Stimulated activated CD8-positive, alpha-beta memory T cell treated with anti-CD3 and anti-CD28 coated beads, Interleukin-4, amount 100 ng/mL, for 1 hour (primary cell): ENCODE measurements around the gene PDE4D.
"Not testable (repeated sequence)": the region's sequence is repeated elsewhere in the genome, so short reads cannot be mapped to it uniquely, and the experiment has no call there.

Experiments used
- DNase-seq, 2 donors: peaks; one replicate each; pipeline ENCODE4 v3.0.0-alpha.2; 2020; ENCODE audit warnings: low read depth in 2 of 2, low spot score in 1 of 2

The PDE4D gene

DNA sequence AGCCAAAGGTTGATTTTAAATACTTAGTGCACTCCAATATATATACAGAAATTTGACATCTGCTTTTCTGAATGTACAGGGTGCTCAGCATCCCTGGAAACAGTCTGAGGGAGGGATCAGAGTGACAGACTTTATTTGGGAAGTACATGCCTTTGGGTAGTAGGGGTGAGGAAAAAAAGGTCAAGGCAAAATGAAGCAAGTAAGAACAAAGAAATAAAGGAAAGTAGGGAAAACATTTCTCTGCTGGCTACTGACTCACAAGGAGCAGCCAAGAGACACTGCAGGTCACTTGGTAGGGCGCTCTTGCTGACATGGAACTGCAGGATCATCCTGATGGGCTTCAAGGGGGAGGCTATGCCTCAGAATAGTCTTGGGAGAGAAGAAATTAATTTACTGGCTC, 929.7 kb downstream of the PDE4D start:
- DNase-seq = no peak

DNA sequence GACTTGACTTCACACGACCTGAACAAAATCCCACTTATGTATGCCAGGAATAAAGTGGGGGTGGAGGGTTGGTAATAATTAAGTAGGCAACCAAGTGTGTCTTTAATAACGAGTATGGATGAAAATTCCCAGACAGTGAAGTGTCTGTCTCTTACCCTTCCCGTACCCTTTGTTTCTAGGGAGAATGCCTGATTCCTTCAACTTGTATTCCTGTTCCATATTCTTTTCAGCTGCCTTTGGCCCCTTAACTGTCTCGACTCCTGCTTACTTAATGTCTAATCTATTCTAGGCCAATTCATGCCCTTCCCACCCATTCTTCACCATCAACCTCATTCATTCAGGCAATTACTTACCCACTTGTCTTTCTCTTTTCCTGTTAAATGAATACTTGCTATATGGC, 930.2 kb downstream of the PDE4D start:
- DNase-seq = no peak

DNA sequence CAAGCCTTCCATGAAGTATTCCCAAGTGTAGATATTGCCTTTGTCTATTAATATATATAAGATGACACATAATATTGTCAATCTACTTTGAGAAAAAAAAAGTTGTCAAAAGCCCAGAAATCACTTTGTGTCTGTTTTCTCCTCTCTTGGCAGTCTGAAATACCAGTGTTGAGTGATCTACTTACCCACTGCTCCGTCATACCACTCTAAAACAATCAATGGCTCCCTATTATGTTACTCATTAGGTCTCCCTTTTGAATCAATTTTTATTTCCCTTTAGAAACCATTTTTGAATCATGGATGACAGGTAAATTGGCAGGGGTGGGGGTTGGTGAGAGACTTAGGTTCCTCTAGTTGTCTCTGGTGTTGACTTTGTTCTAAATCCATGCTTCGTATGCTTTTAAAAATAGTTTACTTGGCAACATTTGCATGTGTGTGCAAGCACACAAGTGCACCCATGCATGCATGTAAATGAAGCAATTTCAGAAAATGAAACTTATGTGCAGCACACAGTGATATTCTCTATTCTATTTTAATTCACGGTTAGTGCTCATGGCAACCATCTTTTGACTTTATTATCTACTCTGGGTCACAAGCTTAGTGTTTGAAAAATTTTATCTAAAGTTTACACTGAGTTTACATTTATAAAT, 931.8 kb downstream of the PDE4D start:
- DNase-seq = no peak

DNA sequence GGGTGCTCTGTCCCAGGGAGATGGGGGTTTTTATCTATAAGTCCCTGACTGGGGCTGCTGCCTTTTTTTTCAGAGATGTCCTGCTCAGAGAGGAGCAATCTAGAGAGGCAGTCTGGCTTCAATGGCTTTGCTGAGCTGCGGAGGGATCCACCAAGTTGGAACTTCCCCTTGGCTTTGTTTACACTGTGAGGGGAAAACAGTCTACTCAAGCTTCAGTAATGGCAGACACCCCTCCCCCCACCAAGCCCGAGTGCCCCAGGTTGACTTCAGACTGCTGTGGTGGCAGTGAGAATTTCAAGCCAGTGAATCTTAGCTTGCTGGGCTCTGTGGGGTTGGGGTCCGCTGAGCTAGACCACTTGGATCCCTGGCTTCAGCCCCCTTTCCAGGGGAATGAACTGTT, 934.8 kb downstream of the PDE4D start:
- no peak for DNase-seq

DNA sequence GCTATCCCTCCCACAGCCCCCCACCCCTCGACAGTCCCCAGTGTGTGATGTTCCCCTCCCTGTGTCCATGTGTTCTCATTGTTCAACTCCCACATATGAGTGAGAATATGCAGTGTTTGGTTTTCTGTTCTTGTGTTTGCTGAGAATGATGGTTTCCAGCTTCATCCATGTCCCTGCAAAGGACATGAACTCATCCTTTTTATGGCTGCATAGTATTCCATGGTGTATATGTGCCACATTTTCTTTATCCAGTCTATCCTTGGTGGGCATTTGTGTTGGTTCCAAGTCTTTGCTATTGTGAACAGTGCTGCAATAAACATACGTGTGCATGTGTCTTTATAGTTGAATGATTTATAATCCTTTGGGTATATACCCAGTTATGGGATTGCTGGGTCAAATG, 940.3 kb downstream of the PDE4D start:
- not testable (repeated sequence) for DNase-seq

DNA sequence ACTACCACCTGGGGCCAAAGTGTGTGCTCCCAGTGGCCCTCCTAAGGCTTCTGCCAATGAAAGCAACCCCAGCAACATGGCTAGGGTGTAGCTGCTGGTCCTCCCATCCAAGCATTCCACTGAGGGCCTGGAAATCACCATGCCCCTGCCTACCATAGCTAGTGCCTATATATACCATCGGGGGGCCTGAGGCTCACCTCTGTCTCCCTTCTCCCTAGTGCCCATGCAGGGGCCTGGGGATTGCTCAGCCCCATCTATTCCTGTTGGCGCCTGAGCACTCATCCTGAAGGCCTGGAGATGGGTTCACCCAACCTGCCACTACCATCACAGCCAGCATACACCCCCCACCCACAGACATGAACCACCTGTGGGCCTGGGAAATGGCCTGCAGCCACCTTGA, 943.3 kb downstream of the PDE4D start:
- DNase-seq = no peak

DNA sequence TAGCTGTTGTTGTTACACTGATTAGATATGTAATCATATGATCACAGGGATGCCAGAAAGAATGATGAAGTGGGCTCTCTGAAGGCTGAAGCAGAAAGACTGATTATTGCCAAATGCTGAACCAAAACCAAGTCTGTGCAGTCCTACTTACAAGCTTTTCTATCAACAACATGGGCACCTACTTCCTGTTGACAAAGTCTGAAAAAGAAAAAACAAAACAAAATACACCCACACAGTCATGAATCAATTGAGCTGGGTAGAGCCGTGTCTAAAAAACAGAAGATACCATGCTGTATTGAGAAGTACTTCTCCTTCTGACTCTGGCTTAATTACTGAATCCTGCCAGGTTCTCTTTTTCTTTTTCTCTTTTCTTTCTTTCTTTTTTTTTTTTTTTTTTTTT, 947.3 kb downstream of the PDE4D start:
- no peak for DNase-seq

DNA sequence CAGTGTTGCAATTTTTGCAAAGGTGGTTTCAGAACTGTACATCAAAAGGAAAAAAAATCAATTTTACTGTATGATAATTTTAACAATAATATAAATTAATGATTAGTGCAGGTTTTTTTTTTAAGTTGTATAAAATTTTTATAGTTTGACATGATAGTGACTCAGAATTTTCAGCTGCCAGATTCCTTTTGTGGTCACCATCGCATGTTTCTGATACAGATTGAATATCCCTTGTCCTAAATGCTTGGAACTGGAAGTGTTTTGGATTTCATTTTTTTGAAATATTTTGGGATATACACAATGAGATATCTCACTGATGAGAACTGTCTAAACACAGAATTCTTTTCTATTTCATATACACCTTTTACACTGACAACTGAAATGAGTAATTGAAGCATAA, 949.3 kb downstream of the PDE4D start:
- no peak for DNase-seq

DNA sequence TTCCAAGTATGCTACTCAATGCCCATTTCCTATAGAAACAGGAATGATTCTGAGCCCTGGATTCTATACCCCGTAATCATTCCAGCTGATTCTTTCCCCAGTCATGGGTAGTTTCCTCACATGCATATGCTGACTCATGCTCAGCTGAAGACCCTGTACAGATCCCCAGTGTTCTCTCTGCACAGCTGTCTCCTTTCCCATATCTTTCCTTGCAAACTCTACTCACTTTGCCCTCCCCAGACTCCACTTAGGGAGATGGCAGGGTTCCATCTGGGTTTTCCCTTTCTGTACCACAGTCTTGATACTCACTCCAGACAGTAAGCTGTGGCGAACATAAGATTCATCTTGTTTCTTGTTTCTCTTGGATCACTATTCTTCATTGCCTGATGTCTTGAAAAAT, 953.1 kb downstream of the PDE4D start:
- no peak for DNase-seq

DNA sequence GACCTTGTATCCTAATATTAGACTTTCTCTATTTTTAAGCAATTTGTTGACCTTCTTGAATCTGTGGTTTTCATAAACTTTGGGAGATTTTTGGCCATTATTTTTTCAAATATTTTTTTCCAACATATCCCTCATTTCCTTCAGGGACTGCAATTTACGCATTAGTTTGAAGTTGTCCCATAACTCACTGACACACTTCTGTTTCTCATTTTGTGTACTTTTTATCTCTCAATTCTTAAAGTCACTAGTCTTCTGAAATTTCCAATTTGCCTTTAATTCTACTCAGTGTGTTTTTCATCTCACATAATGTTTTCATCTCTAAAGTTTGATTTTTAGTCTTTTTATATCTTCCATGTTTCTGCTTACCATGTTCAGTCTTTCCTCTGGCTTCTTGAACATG, 953.9 kb downstream of the PDE4D start:
- DNase-seq = no peak

DNA sequence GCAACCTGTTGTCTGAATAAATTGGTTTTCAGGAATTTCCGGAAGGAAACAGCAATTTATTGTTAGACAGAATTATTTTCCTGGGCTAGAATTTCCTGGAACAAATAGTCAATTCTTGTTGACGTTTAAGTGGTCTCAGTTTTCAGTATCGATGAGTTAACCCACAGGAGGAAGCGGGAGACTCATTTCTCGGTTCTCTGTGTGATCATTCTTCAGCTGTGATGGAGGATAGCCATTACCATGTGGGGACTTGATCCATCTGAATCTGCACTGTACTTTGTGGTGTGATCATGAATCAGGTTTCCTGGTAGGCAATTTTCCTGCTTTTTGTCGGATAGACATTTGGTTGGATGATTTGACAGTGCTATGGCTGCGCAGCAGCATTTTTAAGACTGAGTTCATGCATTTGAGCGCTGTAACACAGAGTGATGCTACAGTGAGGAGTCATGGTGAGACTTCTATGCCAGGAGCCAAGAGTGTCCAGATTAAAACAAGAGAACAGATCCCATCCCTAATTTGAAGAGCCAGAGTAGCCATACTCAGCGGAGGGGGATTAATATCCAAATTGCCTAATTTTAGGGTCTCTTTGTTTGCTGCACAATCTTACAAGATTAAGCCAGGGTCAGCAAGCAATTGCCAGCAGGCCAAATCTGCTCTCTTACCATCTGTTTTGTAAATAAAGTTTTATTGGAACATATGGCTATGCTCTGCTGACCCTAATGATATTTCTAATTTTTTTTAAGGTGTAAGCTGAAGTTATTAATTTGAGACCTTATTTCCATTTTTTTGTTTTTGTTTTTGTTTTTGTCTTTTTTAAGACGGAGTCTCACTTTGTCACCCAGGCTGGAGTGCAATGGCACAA, 954.7 kb downstream of the PDE4D start:
- no peak for DNase-seq

DNA sequence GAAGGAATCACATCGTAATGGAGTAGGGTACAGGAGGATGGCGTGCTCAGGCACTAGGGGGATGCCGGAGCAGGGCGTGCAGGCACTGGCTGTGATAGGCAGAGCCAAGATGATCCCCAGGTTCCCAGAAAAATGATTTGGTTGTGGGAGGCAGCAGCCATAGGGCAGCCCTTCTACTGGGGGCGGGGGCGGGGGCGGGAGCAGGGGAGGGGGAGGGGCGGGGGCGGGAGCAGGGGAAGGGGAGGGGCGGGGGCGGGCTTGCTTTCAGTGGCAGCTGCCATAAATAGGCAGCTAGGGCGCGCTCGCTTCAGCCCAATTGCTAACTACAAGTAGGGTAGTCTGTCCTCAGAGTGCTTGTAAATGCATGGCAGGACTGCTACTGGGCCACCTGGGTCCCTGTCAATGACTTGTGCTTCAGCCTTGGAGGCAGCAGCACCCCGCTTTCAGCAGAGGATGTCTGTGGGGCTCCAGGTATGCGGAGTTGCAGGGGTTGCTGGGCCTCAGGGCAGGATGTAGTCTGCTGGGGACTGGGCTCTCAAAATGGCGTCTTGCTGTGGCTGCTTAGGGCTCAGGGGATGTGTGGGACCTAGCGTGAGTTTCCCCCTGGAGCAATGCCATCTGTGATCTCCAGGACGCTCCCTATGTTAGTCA, 956.4 kb downstream of the PDE4D start:
- DNase-seq = no peak

DNA sequence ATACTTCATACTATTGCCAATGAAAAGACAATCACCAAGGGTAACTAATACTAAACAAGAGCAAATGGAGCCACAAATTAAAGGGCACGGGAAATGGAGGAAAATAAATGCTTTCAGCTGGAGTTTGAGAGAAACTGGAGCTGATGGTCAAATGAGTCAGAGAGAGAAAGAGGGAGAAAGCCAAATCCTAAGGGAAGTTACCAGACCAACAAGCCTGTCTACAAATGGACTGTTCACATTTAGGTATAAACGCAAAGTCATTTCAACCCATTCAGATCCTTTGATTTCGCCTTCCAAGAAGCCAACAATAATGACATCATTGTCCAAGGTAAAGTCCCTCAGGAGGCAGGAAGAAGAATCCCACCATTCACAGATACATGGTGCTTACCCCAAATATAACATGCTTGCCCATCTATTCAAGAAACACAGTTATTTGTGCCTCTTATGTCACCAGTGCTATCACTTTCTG, 958.9 kb downstream of the PDE4D start:
- DNase-seq = no peak

DNA sequence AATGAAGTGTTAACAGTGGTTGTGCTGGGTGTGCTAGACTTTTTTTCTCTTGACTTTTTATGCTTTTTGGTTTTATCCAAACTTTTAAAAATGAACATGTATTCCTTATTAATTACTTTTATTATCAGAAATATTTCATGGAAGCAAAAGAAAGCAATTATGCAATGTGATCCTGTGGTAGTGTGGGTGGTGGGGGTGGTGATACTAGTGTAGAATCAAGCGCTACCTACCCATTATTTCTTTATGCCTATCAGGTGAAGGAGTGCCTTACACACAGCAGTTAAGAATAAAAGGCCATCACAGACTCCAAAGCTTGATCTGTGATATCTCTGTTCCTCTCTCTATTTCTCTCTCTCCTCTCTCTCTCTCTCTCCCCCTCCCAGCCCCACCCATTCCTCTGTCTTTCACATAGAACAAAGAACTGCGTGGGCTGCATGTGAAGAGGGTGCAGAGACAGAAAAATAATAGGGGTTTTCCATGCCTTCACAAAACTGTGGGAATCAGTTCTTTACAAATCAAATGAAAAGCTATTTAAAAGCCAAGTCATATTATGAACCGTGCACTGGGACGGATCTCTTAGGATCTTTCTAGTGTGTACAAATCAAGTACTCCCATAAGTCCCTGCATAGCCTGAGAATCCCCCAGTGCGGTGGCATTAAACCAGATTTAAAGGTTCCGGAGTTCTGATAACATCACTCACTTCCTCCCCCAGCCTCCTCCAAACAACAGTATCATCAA, 959.5 kb downstream of the PDE4D start:
- DNase-seq = no peak

DNA sequence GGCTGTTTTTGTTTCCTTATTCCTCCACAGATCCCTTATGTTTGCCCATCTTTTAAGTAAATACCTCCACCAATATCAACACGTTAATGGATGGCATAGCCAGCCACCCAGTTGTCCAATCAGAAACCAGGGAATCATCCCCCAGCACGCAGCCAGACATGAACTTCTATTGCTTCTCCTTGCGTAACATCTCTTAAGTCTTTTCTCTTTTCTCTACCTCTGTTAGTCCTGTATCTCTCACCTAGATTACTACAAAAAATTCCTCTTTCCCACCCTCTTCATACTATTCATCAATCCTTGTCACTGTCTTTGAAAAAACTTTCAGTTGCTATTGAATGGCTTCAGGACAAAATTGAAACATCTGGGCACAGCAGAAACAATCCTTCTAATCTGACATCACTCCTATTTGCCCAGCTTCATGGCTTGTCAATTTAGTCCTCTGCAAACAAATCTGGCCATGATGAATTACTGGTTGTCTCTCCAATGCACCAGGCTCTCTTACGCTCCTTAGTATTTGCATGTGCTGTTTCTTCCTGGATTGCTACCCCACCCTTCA, 961.4 kb downstream of the PDE4D start:
- no peak for DNase-seq

DNA sequence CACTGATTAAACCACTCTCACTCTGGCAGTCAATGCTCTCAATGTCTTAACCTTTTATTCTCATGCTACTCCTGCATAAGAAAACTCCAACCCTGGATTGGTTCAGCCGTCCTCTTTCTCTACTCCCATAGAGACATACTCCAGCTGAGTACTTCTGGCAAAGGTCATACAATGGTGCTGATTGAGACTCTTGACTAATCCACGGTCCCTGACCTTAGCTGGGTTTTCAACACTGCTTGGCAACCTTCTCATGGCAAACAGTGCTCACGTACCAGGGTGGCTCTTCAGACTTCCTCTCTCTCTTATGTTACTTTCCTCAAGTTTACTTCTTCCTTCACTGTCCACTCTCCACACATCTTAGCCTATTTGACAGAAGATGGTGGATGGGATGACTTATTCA, 963.0 kb downstream of the PDE4D start:
- no peak for DNase-seq

DNA sequence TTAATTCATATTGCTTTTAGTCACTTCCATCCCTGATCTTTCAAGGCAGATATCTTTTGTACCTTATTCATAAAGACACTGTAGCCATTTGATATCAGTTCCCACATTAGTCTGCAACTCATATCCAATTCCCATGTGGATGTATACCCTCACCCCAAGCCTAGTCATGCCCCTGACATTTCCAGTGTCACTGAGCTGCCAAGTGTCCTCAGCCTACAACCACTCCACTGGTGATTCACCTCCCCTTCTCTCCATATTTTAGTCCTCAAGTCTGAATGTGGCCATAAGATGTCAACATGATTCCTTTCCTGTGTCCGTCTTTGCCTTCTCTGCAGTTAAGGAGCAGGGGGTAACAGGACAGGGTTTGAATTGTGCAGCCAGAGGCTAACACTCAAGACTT, 963.8 kb downstream of the PDE4D start:
- DNase-seq = no peak

DNA sequence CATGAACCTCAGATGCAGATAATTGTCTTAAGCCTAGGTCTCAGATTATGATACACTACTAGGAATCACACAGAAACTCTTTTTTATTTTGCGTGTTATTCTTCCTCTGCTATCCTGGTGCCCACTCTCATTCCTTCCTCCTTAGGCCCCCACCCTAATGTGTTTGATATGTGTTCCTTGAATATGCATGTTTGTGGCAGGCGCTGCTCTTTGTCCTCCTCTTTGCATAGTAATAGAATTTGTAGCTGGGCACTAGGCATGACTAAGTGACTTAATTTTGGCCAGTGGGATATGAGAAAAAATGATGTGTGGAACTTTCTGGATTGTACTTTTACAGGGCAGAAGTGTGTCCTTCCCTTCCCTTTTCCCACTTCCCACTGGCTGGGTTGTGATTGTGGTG, 965.6 kb downstream of the PDE4D start:
- DNase-seq = no peak

DNA sequence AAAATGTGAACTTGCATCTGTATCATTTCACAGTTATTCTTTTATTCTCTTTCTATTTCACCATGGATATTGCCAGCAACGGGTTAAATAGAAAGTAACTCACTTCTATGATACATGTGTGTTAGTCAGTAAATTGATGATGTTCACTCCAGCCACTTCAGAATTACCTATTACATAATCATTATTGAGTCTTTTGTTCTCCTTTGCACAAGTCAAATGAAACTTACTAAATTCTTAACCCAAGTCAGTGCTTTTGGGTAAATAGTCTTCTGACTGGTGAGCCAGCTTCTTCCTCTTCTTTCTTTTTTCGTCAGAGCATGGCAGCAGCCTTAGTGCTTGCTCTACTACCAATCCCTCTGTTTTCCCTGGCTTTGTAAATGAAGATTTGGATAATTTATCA, 966.3 kb downstream of the PDE4D start:
- no peak for DNase-seq

DNA sequence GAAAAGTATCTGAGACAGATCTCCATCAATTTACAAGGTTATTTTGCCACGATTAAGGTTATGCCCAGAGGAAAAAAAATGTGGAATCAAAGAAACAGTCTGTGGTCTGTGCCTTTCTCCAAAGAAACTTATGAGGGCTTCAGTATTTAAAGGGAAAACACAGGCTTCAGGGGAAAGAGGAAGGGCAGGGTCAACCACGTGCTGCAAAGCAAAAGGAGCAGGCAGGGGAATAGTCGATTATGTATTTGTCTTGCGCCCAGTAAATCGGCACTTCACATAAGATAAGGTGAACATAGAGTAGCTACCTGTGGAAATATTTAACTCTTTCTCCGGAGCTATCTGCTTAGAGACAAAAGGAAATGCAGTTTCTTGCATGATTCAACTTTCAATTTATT, 967.0 kb downstream of the PDE4D start:
- DNase-seq = no peak
